CD4-positive, CD25-positive, alpha-beta regulatory T cell (primary cell): Measurements from ENCODE around the gene KRTAP10-3. TPM values are rescaled to one million over a fixed set of nuclear protein-coding genes. Genes with fewer than 3 reads are reported as not detected.
"Not testable (repeated sequence)": the region's sequence is repeated elsewhere in the genome, so short reads cannot be mapped to it uniquely, and the experiment has no call there.

ENCODE experiments used
- ATAC-seq, 2 donors: fragments of 150-1000 bp; cut with Tn5 transposase; one replicate each; pipeline ENCODE4 v1.10.0; 2021; ENCODE audit warnings: low read depth in 2 of 2, moderate number of reproducible peaks in 2 of 2, moderate library complexity in 1 of 2
- DNase-seq, 3 donors: peaks; one replicate each; pipeline versions ENCODE4 v3.0.0 to v3.0.0-alpha.2; 2012 to 2022; ENCODE audit warnings: mixed read lengths in 1 of 3
- H3K27ac ChIP-seq: one replicate; pipeline ENCODE4 v1.7.0; 2013; ENCODE audit warnings: mild to moderate bottlenecking, low read length; ENCODE audit not compliant: insufficient read depth, poor library complexity, severe bottlenecking
- H3K27me3 ChIP-seq: one replicate; pipeline ENCODE4 v1.7.0; 2013; ENCODE audit warnings: low read length; ENCODE audit not compliant: control insufficient read depth, insufficient read depth
- H3K36me3 ChIP-seq: one replicate; pipeline ENCODE4 v1.7.0; 2013; ENCODE audit warnings: mild to moderate bottlenecking, low read length, moderate library complexity; ENCODE audit not compliant: control insufficient read depth, insufficient read depth
- H3K4me1 ChIP-seq: 2 replicates; pipeline ENCODE4 v1.7.0; 2013; ENCODE audit warnings: mild to moderate bottlenecking, low read length; ENCODE audit not compliant: insufficient read depth, control insufficient read depth, poor library complexity, severe bottlenecking
- H3K4me3 ChIP-seq: one replicate; pipeline ENCODE4 v1.7.0; 2013; ENCODE audit warnings: low read depth, mild to moderate bottlenecking, low read length, moderate library complexity
- H3K9me3 ChIP-seq, 2 experiments: 1 replicate in 1 of 2; 2 replicates in 1 of 2; pipeline ENCODE4 v1.7.0; 2013; ENCODE audit warnings: low read length in 2 of 2, mild to moderate bottlenecking in 1 of 2, moderate library complexity in 1 of 2; ENCODE audit not compliant: control insufficient read depth in 2 of 2
- H3K27ac Mint-ChIP-seq, 3 donors: one replicate each; pipeline ENCODE4 v1.8.0; 2020 to 2022; ENCODE audit warnings: mild to moderate bottlenecking in 3 of 3, mixed read lengths in 3 of 3, moderate library complexity in 2 of 3
- H3K27me3 Mint-ChIP-seq: one replicate; pipeline ENCODE4 v1.8.0; 2022; ENCODE audit warnings: mild to moderate bottlenecking, mixed read lengths
- H3K36me3 Mint-ChIP-seq: one replicate; pipeline ENCODE4 v1.8.0; 2020; ENCODE audit warnings: mixed read lengths
- H3K4me1 Mint-ChIP-seq, 4 donors: one replicate each; pipeline ENCODE4 v1.8.0; 2020 to 2022; ENCODE audit warnings: mixed read lengths in 4 of 4, mild to moderate bottlenecking in 1 of 4
- H3K4me3 Mint-ChIP-seq, 4 donors: one replicate each; pipeline ENCODE4 v1.8.0; 2020 to 2022; ENCODE audit warnings: mild to moderate bottlenecking in 4 of 4, mixed read lengths in 4 of 4, moderate library complexity in 3 of 4
- H3K9me3 Mint-ChIP-seq, 7 donors: one replicate each; pipeline ENCODE4 v1.8.0; 2020 to 2022; ENCODE audit warnings: mixed read lengths in 7 of 7, mild to moderate bottlenecking in 3 of 7, moderate library complexity in 2 of 7
- polyA plus RNA-seq, 4 donors: library from polyadenylated mRNA; unstranded; fragments of 300-500 nt; fragmentation: Illumina TruSeq; gene quantifications; one replicate each; pipeline ENCODE4 v1.2.3, GENCODE V29; 2021
- total RNA-seq: library from RNA; stranded (reverse); gene quantifications from one replicate; pipeline ENCODE4 v1.2.3, GENCODE V29; 2022

The KRTAP10-3 gene, protein sequence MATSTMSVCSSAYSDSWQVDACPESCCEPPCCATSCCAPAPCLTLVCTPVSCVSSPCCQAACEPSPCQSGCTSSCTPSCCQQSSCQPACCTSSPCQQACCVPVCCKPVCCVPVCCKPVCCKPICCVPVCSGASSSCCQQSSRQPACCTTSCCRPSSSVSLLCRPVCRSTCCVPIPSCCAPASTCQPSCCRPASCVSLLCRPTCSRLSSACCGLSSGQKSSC
- total RNA-seq = not detected
- not detected for polyA plus RNA-seq

DNA sequence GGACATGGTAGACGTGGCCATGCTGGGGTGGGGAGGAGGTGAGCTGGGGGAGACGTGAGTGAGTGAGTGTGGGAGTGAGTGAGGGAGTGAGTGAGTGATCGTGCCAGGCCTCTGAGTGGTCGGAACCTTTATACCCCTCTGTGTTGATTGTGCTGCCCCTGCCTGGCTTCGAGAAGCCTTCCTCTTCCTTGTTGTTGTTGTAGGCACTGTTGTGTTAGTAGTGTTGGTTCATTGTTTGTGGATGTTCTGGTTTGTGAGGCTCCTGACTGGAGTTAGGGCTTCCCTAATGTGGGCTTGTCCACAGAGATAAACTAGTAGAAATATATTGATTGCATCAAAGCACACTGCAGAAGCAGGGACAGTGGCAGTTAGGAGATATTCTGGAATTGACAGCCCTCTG is at the start of gene KRTAP10-3:
Gene KRTAP10-3 (minus strand): TSS at position 101 of the 400 bp plus-strand sequence. CDS start 80 bp downstream, at position 21.
- Histone ChIP-seq H3K4me3 (no peak within 1 kb of the TSS), H3K9me3 (peaks cover 5% of the 10 kb centered on the region in 2 experiments), H3K27me3 (no peaks in the 10 kb centered on the region), H3K27ac (no peak within 1 kb of the TSS), H3K36me3 (no peaks in the 10 kb centered on the region), H3K4me1 (no peaks in the 10 kb centered on the region)
- H3K36me3 Mint-ChIP-seq = peaks cover 6% of the 10 kb centered on the region
- DNase-seq = no peak
- H3K27ac Mint-ChIP-seq = peak within 1 kb of the TSS in 1 of 3 donors; percentile 72
- no peaks in the 10 kb centered on the region for H3K4me1 Mint-ChIP-seq
- no peak within 1 kb of the TSS for H3K4me3 Mint-ChIP-seq
- ATAC-seq = no peak
- H3K9me3 Mint-ChIP-seq = peaks cover 0 to 30% (median 9%) of the 10 kb centered on the region in 7 donors
- no peaks in the 10 kb centered on the region for H3K27me3 Mint-ChIP-seq

- Histone ChIP-seq H3K9me3 (peaks cover 12 to 25% of the 10 kb centered on the region in 2 experiments), H3K4me1 (no peaks in the 10 kb centered on the region), H3K27ac (no peak overlapping the region), H3K27me3 (peaks cover 17% of the 10 kb centered on the region), H3K36me3 (no peaks in the 10 kb centered on the region), H3K4me3 (no peak overlapping the region)
- H3K27me3 Mint-ChIP-seq = peaks cover 22% of the 10 kb centered on the region
- DNase-seq (no peak), ATAC-seq (no peak)
- peaks cover 0 to 5% (median 0%) of the 10 kb centered on the region in 4 donors for H3K4me1 Mint-ChIP-seq
- no peak overlapping the region for H3K27ac Mint-ChIP-seq
- no peak overlapping the region for H3K4me3 Mint-ChIP-seq
- peaks cover 0 to 28% (median 11%) of the 10 kb centered on the region in 7 donors for H3K9me3 Mint-ChIP-seq
- peaks cover 8% of the 10 kb centered on the region for H3K36me3 Mint-ChIP-seq
Measured at GRCh38 chr21:44606495-44606894, 47.9 kb upstream of the KRTAP10-3 start.

DNA sequence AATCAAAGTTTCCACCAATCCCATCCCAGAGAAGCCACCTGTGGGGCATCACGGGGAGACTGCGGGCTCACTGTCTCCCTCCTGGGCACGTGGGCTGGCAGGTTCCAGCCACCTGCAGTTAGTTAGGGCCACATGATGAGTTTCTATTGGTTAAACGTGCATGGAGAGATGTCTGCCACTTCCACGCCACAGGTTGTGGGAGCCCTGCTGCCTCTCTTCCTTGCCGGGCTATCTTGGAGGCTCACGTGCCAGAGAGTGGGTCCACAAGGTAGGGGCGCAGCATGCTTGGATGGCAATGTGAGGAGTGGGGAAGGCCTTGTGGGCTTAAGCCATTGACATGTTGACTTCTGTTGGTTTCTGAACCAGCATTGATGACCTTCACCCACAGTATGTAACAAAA is 45.3 kb upstream of the KRTAP10-3 start:
- no peak overlapping the region for H3K27ac Mint-ChIP-seq

GRCh38 chr21:44603109-44603875 is 44.7 kb upstream of the KRTAP10-3 start:
- DNase-seq = no peak
- Mint-ChIP-seq H3K4me1 (peaks cover 0 to 5% (median 0%) of the 10 kb centered on the region in 4 donors), H3K36me3 (peaks cover 3% of the 10 kb centered on the region), H3K27me3 (peaks cover 34% of the 10 kb centered on the region), H3K27ac (no peak overlapping the region), H3K4me3 (no peak overlapping the region), H3K9me3 (peaks cover 0 to 12% (median 6%) of the 10 kb centered on the region in 7 donors)
- Histone ChIP-seq H3K27ac (no peak overlapping the region), H3K27me3 (peaks cover 15% of the 10 kb centered on the region), H3K4me3 (no peak overlapping the region), H3K4me1 (no peaks in the 10 kb centered on the region), H3K36me3 (no peaks in the 10 kb centered on the region), H3K9me3 (peaks cover 1 to 8% of the 10 kb centered on the region in 2 experiments)
- ATAC-seq = no peak

More for the DNA sequence above, 45.3 kb upstream of the KRTAP10-3 start:
- H3K4me3 ChIP-seq = no peak overlapping the region
- H3K27me3 ChIP-seq = peaks cover 13% of the 10 kb centered on the region
- H3K27ac ChIP-seq = no peak overlapping the region
- Mint-ChIP-seq H3K27me3 (peaks cover 28% of the 10 kb centered on the region), H3K4me3 (no peak overlapping the region), H3K4me1 (peaks cover 0 to 5% (median 0%) of the 10 kb centered on the region in 4 donors), H3K9me3 (peaks cover 0 to 9% (median 2%) of the 10 kb centered on the region in 7 donors), H3K36me3 (peaks cover 3% of the 10 kb centered on the region)
- H3K36me3 ChIP-seq = no peaks in the 10 kb centered on the region
- no peak for DNase-seq
- ATAC-seq = no peak
- H3K9me3 ChIP-seq = peaks cover under 1 to 5% of the 10 kb centered on the region in 2 experiments
- H3K4me1 ChIP-seq = no peaks in the 10 kb centered on the region

- peaks cover 0 to 12% (median 6%) of the 10 kb centered on the region in 7 donors for H3K9me3 Mint-ChIP-seq
- H3K27ac Mint-ChIP-seq = no peak overlapping the region
- Histone ChIP-seq H3K4me3 (no peak overlapping the region), H3K36me3 (no peaks in the 10 kb centered on the region), H3K9me3 (peaks cover 3 to 8% of the 10 kb centered on the region in 2 experiments), H3K27ac (no peak overlapping the region), H3K4me1 (no peaks in the 10 kb centered on the region), H3K27me3 (peaks cover 13% of the 10 kb centered on the region)
- peaks cover 3% of the 10 kb centered on the region for H3K36me3 Mint-ChIP-seq
- H3K4me3 Mint-ChIP-seq = no peak overlapping the region
- DNase-seq = no peak
- no peak for ATAC-seq
- H3K27me3 Mint-ChIP-seq = peaks cover 43% of the 10 kb centered on the region
- H3K4me1 Mint-ChIP-seq = peaks cover 0 to 5% (median 0%) of the 10 kb centered on the region in 4 donors
Measured at GRCh38 chr21:44602463-44602850, 43.9 kb upstream of the KRTAP10-3 start.

DNA sequence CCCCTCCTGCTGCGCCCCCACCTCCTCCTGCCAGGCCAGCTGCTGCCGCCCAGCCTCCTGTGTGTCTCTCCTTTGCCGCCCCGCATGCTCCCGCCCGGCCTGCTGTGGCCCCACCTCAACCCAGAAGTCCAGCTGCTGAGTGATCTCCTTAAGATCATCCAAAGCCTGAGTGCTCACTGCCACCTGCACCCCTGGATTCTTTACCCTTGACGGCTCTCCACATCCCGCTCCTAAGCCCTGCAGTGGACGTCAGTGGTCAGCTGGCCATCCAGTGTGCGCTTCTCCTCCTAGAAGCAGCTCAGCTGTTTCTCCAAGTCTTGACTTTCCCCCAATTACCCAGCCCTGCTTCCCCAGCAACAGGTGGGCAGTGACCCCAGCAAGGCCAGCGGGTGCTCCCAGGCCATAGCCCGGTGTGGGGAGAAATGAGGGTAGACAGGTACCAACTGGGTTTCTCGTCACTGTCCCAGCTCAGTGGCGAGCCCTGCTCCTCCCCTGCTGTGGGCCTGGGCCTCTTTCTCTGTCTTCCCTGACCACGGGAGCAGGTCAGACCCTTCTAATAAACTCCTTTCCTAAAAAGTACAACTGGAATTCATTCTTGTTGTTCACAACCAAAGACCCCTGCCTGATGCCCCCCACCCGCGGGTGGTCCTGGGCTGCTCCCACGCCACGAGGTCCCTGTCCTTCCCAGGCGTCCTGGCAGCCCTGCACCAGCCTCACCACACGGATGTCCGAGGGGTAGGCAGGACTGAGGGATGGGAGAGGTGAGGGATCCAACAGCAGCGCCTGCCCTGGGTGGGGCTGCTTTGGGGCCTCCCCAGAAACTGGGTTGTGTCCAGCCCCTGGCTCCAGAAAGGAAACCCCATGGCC is 43.2 kb upstream of the KRTAP10-3 start:
- Histone ChIP-seq H3K36me3 (no peaks in the 10 kb centered on the region), H3K4me1 (no peaks in the 10 kb centered on the region), H3K27me3 (peaks cover 13% of the 10 kb centered on the region), H3K4me3 (no peak overlapping the region), H3K9me3 (peaks cover 3 to 8% of the 10 kb centered on the region in 2 experiments), H3K27ac (no peak overlapping the region)
- no peak for DNase-seq
- H3K4me3 Mint-ChIP-seq = no peak overlapping the region
- peaks cover 0 to 12% (median 6%) of the 10 kb centered on the region in 7 donors for H3K9me3 Mint-ChIP-seq
- peaks cover 3% of the 10 kb centered on the region for H3K36me3 Mint-ChIP-seq
- peaks cover 46% of the 10 kb centered on the region for H3K27me3 Mint-ChIP-seq
- no peak overlapping the region for H3K27ac Mint-ChIP-seq
- ATAC-seq = no peak
- peaks cover 0 to 5% (median 0%) of the 10 kb centered on the region in 4 donors for H3K4me1 Mint-ChIP-seq

DNA sequence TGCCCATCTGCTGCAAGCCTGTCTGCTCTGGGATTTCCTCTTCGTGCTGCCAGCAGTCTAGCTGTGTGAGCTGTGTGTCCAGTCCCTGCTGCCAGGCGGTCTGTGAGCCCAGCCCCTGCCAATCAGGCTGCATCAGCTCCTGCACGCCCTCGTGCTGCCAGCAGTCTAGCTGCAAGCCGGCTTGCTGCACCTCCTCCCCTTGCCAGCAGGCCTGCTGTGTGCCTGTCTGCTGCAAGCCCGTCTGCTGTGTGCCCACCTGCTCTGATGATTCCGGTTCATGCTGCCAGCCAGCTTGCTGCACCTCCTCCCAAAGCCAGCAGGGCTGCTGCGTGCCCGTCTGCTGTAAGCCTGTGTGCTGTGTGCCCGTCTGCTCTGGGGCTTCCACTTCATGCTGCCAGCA is 42.5 kb upstream of the KRTAP10-3 start:
- not testable (repeated sequence) for H3K9me3 Mint-ChIP-seq, H3K4me3 ChIP-seq, H3K36me3 ChIP-seq, H3K4me1 ChIP-seq, H3K4me1 Mint-ChIP-seq, DNase-seq, H3K27ac ChIP-seq, H3K27ac Mint-ChIP-seq, ATAC-seq, H3K27me3 ChIP-seq, H3K36me3 Mint-ChIP-seq, H3K9me3 ChIP-seq, H3K4me3 Mint-ChIP-seq
- H3K27me3 Mint-ChIP-seq = peaks cover 46% of the 10 kb centered on the region
